ENCODE results near the gene MPZL1.

The MPZL1 gene

GRCh38 chr1:167721617-167722151 lies at the start of gene MPZL1:
Gene MPZL1 (plus strand): TSS chr1:167721982. CDS start chr1:167722152, 170 bp downstream.
- Mint-ChIP-seq H3K27ac (peak within 1 kb of the TSS; percentile 68), H3K9me3 (no peaks in the 10 kb centered on the region), H3K4me3 (peak within 1 kb of the TSS; percentile 83), H3K4me1 (peaks cover 31% of the 10 kb centered on the region), H3K36me3 (no peaks in the 10 kb centered on the region)
- peak; percentile 98 to 99 for DNase-seq (ENCODE audit: low spot score in 2 of 2)
- ATAC-seq = peak; percentile 99

GRCh38 chr1:167672831-167673230 lies 49.0 kb upstream of the MPZL1 start:
- Mint-ChIP-seq H3K36me3 (peaks cover 59% of the 10 kb centered on the region), H3K27ac (peak overlapping the region; percentile 86), H3K9me3 (no peaks in the 10 kb centered on the region), H3K4me3 (no peak overlapping the region), H3K4me1 (peaks cover 65% of the 10 kb centered on the region)
- ATAC-seq = no peak
- no peak for DNase-seq (ENCODE audit: low spot score in 2 of 2)

DNA sequence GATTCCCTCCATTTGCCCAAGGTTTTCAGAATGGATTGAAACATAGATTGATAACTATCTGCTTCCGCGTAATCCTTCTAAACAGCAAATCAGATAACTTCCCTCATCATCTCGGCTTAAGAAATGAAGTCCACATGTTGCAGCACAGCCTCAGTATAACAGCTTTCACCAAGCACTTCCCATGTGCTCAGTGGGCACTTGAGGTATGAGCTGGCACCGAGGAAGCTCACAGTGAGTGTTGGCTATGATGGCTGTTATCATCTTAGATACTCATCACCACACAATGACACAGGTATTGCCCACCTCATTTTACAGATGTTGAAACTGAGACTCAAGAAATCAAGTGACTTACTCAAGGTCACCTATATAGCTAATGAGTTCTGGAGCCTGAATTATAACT lies 48.5 kb upstream of the MPZL1 start:
- ATAC-seq (peak; percentile 80), DNase-seq (ENCODE audit: low spot score in 2 of 2) (no peak)
- Mint-ChIP-seq H3K36me3 (peaks cover 56% of the 10 kb centered on the region), H3K4me3 (no peak overlapping the region), H3K27ac (peak overlapping the region; percentile 86), H3K4me1 (peaks cover 61% of the 10 kb centered on the region), H3K9me3 (no peaks in the 10 kb centered on the region)

DNA sequence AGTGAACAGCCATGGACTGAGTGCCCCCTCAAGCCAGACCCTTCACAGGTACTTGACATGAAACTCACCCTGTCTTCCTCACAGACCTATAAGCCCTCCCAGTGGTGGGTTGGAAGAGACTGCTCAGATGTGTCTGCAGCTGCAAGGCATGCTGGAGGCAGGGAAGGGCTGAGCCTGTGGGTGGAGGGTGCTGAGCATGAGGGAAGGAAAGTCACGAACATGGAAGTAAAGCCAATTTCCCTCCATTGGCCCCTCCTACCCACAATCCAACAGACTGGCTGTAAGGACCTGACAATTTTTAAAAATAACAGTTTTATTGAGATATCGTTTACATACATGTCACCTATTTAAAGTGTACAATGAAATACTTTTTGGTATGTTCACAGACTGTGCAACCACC lies 47.6 kb upstream of the MPZL1 start:
- Mint-ChIP-seq H3K9me3 (no peaks in the 10 kb centered on the region), H3K36me3 (peaks cover 47% of the 10 kb centered on the region), H3K27ac (peak overlapping the region; percentile 38), H3K4me1 (peaks cover 52% of the 10 kb centered on the region), H3K4me3 (no peak overlapping the region)
- no peak for DNase-seq (ENCODE audit: low spot score in 2 of 2)
- no peak for ATAC-seq

DNA sequence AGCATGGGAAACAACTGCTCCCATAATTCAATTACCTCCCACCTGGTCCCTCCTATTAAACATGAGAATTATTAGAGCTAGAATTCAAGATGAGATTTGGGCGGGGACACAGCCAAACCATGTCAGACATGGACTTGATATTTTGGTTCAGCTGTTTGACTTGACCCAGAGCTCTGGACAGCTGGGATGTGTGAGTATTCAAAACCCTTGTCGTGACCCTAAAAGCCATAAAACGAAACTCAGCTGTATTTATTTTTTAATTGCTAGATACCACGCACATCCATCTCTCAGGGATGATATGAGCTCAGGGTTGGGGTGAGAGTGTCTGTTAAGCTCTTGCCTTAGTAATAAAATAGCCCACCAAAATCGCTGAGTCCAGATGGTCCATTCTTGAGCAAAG lies 46.3 kb upstream of the MPZL1 start:
- Mint-ChIP-seq H3K9me3 (no peaks in the 10 kb centered on the region), H3K4me1 (peaks cover 44% of the 10 kb centered on the region), H3K27ac (no peak overlapping the region), H3K4me3 (no peak overlapping the region), H3K36me3 (peaks cover 37% of the 10 kb centered on the region)
- no peak for DNase-seq (ENCODE audit: low spot score in 2 of 2)
- ATAC-seq = no peak

- no peak overlapping the region for H3K27ac Mint-ChIP-seq
- no peaks in the 10 kb centered on the region for H3K9me3 Mint-ChIP-seq
Measured at GRCh38 chr1:167676205-167676915, 45.4 kb upstream of the MPZL1 start.

DNA sequence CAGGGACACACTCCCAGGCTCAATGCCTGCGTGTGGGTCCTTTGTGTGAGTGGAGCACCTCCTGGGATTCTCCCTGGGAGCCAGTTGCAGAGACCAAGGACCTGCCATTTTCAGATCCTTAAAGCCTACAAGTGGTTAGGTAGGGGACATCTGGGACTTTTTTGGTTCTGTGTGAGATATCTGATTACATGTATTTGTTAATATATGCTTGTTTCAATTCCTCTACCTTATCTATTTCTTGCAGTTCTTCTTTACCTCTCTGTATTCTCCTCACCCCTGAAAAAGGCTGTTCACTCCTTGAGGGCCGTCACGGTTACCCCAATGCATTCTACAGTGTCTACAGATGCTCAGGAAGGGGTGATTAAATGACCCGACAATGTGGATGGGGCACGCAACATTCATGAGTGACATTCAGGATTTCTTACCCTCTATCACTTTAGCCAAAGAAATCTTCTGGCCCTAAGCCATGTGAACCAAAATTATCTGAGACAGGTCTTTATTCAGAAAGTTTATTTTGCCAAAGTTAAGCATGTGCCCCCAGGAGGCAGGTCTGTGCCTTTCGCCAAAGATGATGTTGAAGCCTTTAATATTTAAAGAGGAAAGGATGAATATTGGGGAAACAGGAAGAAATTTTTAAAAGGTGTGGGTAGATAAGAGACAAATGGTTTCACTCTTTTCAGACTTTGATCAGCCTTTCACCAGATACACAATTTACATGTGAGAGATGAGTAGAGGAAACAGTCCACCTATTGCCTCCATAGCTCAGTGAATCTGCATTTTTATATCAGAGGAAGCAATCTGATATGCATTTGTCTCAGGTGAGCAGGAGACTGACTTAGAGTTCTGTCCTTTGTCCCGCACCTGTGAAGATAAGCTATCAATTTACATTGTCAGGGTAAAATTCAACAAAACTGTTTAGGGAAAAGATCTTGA lies 44.6 kb upstream of the MPZL1 start:
- Mint-ChIP-seq H3K36me3 (peaks cover 31% of the 10 kb centered on the region), H3K27ac (no peak overlapping the region), H3K9me3 (no peaks in the 10 kb centered on the region), H3K4me1 (peaks cover 26% of the 10 kb centered on the region), H3K4me3 (no peak overlapping the region)
- ATAC-seq = no peak
- DNase-seq (ENCODE audit: low spot score in 2 of 2) = no peak

More at GRCh38 chr1:167676205-167676915, 45.4 kb upstream of the MPZL1 start:
- peaks cover 35% of the 10 kb centered on the region for H3K4me1 Mint-ChIP-seq
- DNase-seq (ENCODE audit: low spot score in 2 of 2) (no peak), ATAC-seq (peak; percentile 73)
- no peak overlapping the region for H3K4me3 Mint-ChIP-seq
- H3K36me3 Mint-ChIP-seq = peaks cover 28% of the 10 kb centered on the region

DNA sequence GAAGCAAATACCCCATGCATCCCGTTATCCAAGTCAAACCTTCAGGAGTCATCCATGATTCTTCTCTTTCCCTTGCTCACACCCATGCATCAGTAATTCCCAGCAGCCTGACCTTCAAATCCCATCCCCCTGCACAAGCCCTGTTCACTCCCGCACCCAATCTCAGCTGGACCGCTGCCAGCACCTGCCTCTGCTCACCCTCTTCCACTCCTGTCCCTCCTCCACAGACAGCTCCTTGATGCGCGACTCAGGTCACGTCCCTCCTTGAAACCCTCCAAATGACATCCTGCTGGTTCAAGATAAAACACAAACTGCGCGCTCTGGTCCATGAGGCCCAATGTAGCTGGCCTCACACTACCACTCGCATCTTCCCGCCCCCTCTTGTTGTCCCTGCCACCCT lies 43.4 kb upstream of the MPZL1 start:
- DNase-seq (ENCODE audit: low spot score in 2 of 2) = no peak
- ATAC-seq = no peak
- H3K27ac Mint-ChIP-seq = no peak overlapping the region
- no peak overlapping the region for H3K4me3 Mint-ChIP-seq
- peaks cover 35% of the 10 kb centered on the region for H3K36me3 Mint-ChIP-seq
- no peaks in the 10 kb centered on the region for H3K9me3 Mint-ChIP-seq
- peaks cover 14% of the 10 kb centered on the region for H3K4me1 Mint-ChIP-seq

- Mint-ChIP-seq H3K27ac (no peak overlapping the region), H3K36me3 (peaks cover 35% of the 10 kb centered on the region), H3K9me3 (no peaks in the 10 kb centered on the region)
Measured at GRCh38 chr1:167678838-167679237, 42.9 kb upstream of the MPZL1 start.

GRCh38 chr1:167679714-167680113 lies 42.1 kb upstream of the MPZL1 start:
- Mint-ChIP-seq H3K4me3 (no peak overlapping the region), H3K36me3 (peaks cover 35% of the 10 kb centered on the region), H3K27ac (no peak overlapping the region), H3K4me1 (peaks cover 7% of the 10 kb centered on the region), H3K9me3 (no peaks in the 10 kb centered on the region)
- no peak for DNase-seq (ENCODE audit: low spot score in 2 of 2)
- no peak for ATAC-seq

More at GRCh38 chr1:167678838-167679237, 42.9 kb upstream of the MPZL1 start:
- no peak for ATAC-seq
- peaks cover 10% of the 10 kb centered on the region for H3K4me1 Mint-ChIP-seq
- no peak overlapping the region for H3K4me3 Mint-ChIP-seq
- no peak for DNase-seq (ENCODE audit: low spot score in 2 of 2)

GRCh38 chr1:167681024-167681423 lies 40.8 kb upstream of the MPZL1 start:
- DNase-seq (ENCODE audit: low spot score in 2 of 2) (no peak), ATAC-seq (no peak)
- Mint-ChIP-seq H3K9me3 (no peaks in the 10 kb centered on the region), H3K27ac (no peak overlapping the region), H3K4me1 (peaks cover 6% of the 10 kb centered on the region), H3K36me3 (peaks cover 45% of the 10 kb centered on the region), H3K4me3 (no peak overlapping the region)

DNA sequence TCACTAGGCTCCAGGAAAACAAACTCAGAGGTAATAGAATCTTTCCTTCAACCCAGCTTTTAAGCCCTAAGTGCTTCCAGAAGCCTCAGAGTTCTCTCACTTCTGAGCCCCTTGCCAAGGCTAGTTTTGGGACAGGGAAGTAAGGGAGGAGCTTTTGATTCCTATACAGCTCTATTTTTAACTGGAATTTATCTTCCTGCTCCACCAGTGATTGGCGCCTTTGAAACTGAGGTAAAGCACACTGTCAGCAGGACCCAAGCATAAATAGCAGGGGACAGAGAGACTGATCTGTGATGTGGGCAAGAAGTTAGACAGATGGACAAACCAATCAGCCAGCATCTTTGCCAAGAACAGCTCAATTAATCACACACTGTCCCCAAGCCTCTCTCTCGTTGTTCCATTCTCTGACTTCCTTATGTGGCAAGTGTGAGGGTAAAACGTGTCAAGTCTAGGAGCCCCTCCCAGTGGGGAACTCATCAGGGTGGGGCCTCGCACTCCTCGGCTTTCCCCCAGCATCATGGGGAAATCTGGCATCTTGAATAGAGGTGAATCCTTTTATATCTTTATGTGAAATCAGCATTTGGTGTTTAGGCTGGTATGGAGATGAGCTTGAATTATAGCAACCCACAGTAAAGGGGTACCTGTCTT lies 40.2 kb upstream of the MPZL1 start:
- no peak overlapping the region for H3K4me3 Mint-ChIP-seq
- no peaks in the 10 kb centered on the region for H3K9me3 Mint-ChIP-seq
- no peak overlapping the region for H3K27ac Mint-ChIP-seq
- peaks cover 6% of the 10 kb centered on the region for H3K4me1 Mint-ChIP-seq
- DNase-seq (ENCODE audit: low spot score in 2 of 2) (no peak), ATAC-seq (peak; percentile 37)
- H3K36me3 Mint-ChIP-seq = peaks cover 50% of the 10 kb centered on the region

- no peak overlapping the region for H3K4me3 Mint-ChIP-seq
- ATAC-seq (no peak), DNase-seq (ENCODE audit: low spot score in 2 of 2) (no peak)
- H3K27ac Mint-ChIP-seq = peak overlapping the region; percentile 91
- peaks cover 12% of the 10 kb centered on the region for H3K4me1 Mint-ChIP-seq
- H3K9me3 Mint-ChIP-seq = no peaks in the 10 kb centered on the region
- peaks cover 61% of the 10 kb centered on the region for H3K36me3 Mint-ChIP-seq
Measured at GRCh38 chr1:167683226-167683625, 38.6 kb upstream of the MPZL1 start.

DNA sequence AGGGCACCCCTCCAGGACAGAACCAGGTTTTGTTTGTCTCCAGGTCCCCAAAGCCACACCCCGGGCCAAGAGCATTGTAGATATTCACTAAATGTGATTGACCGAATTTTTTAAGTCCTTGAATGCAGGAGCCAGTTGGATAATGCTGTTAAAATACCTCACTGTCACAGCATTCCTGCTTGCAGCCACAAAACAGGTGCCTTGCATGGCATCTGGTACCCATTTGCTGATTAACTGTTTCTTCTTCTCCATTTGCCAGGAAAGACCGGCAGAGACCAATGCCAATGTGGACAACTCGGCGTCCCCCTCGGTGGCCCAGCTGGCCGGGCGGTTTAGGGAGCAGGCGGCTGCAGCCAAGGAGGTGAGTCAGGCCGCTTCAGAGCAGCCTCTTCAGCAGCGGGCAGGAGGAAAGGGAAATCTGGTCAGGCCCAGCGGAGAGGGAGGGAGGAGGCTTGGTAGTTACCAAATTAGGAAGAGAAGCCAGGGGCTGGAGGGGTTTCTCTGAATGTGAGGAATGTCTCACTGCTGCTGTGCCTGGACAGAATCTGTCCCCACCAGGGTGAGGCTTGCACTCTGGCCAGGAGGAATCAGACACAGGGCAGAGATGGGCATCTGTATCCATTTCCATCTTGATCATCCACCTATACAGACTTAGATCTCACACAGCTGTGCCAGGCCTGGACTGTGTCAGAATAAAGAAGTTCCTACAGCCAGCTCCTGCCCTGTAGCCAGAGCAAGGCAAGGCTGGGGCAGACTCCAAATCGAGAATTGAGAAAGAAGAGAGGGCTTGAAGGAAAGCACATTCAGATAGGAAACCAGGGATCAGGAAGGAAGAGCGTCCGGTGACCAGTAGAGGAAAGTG lies 37.9 kb upstream of the MPZL1 start:
- Mint-ChIP-seq H3K9me3 (no peaks in the 10 kb centered on the region), H3K27ac (peak overlapping the region; percentile 91), H3K4me3 (no peak overlapping the region), H3K4me1 (peaks cover 18% of the 10 kb centered on the region), H3K36me3 (peaks cover 68% of the 10 kb centered on the region)
- ATAC-seq (no peak), DNase-seq (ENCODE audit: low spot score in 2 of 2) (no peak)

Measured in stimulated activated effector memory CD8-positive, alpha-beta T cell treated with anti-CD3 and anti-CD28 coated beads, Interleukin-12 subunit alpha, Interleukin-12 subunit beta, amount 100 ng/mL, for 72 hours (primary cell).